GM23338 (cell line): ENCODE data around the gene LRFN4.

ENCODE experiments used
- EZH2 ChIP-seq: fragments of 200-600 bp; sonication (generic); IDR thresholded peaks from one replicate; pipeline ENCODE4 v1.8.0; 2017; ENCODE audit warnings: antibody characterized with exemption, mild to moderate bottlenecking, low read depth; ENCODE audit not compliant: unreplicated experiment
- EZH2phosphoT487 ChIP-seq: fragments of 200-600 bp; sonication (generic); IDR thresholded peaks from one replicate; pipeline ENCODE4 v1.8.1; 2018; ENCODE audit warnings: antibody characterized with exemption; ENCODE audit not compliant: unreplicated experiment
- ZNF114 ChIP-seq: fragments of 250-450 bp; sonication (Bioruptor Pico); IDR thresholded peaks from 2 replicates; pipeline ENCODE4 v1.5.0; 2020; ENCODE audit warnings: mild to moderate bottlenecking, moderate library complexity
- TF ChIP-seq, protein P1 (sequence below), 2 experiments: fragments of 200-600 bp in 1 of 2; sonication (generic) in 1 of 2; conservative IDR thresholded peaks; 2 replicates each; pipeline versions ENCODE4 v1.5.1 to v1.6.1; 2016 to 2017; ENCODE audit warnings: antibody characterized with exemption in 2 of 2, low read depth in 2 of 2, mild to moderate bottlenecking in 2 of 2, moderate library complexity in 1 of 2
- TF ChIP-seq, protein P2 (sequence below): IDR thresholded peaks from one replicate; pipeline ENCODE4 v1.6.1; 2018; ENCODE audit warnings: antibody characterized with exemption; ENCODE audit not compliant: unreplicated experiment

DNA sequence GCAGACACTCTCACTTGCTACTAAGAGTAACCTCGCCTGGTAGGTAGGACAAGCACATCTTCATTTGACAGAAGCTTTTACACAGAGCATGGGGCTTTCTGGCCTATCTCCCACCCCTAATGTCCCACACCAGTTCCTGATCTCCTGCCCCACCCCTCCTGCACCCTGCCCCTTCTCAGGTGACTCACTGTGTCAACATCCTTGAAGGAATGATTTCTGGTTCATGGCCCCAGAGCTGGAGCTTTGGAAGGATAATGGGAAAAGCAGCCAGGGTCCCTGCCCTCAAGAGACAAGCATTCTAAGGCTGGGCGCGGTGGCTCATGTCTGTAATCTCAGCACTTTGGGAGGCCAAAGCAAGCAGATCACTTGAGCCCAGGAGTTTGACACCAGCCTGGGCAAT, 47.2 kb downstream of the LRFN4 start:
- TF ChIP-seq, protein P1, sequence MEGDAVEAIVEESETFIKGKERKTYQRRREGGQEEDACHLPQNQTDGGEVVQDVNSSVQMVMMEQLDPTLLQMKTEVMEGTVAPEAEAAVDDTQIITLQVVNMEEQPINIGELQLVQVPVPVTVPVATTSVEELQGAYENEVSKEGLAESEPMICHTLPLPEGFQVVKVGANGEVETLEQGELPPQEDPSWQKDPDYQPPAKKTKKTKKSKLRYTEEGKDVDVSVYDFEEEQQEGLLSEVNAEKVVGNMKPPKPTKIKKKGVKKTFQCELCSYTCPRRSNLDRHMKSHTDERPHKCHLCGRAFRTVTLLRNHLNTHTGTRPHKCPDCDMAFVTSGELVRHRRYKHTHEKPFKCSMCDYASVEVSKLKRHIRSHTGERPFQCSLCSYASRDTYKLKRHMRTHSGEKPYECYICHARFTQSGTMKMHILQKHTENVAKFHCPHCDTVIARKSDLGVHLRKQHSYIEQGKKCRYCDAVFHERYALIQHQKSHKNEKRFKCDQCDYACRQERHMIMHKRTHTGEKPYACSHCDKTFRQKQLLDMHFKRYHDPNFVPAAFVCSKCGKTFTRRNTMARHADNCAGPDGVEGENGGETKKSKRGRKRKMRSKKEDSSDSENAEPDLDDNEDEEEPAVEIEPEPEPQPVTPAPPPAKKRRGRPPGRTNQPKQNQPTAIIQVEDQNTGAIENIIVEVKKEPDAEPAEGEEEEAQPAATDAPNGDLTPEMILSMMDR (conservative IDR thresholded peaks at IDR 0.05; ENCODE audit: low read depth in 2 of 2): no peak
- TF ChIP-seq, protein P2, sequence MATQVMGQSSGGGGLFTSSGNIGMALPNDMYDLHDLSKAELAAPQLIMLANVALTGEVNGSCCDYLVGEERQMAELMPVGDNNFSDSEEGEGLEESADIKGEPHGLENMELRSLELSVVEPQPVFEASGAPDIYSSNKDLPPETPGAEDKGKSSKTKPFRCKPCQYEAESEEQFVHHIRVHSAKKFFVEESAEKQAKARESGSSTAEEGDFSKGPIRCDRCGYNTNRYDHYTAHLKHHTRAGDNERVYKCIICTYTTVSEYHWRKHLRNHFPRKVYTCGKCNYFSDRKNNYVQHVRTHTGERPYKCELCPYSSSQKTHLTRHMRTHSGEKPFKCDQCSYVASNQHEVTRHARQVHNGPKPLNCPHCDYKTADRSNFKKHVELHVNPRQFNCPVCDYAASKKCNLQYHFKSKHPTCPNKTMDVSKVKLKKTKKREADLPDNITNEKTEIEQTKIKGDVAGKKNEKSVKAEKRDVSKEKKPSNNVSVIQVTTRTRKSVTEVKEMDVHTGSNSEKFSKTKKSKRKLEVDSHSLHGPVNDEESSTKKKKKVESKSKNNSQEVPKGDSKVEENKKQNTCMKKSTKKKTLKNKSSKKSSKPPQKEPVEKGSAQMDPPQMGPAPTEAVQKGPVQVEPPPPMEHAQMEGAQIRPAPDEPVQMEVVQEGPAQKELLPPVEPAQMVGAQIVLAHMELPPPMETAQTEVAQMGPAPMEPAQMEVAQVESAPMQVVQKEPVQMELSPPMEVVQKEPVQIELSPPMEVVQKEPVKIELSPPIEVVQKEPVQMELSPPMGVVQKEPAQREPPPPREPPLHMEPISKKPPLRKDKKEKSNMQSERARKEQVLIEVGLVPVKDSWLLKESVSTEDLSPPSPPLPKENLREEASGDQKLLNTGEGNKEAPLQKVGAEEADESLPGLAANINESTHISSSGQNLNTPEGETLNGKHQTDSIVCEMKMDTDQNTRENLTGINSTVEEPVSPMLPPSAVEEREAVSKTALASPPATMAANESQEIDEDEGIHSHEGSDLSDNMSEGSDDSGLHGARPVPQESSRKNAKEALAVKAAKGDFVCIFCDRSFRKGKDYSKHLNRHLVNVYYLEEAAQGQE: no peak
- TF ChIP-seq EZH2phosphoT487: no peak
- no peak for TF ChIP-seq EZH2
- TF ChIP-seq ZNF114 (CRISPR knock-in tag): no peak
